DOHH2 (cell line): ENCODE measurements around the gene P2RX3.

Experiments used
- H3F3A ChIP-seq: fragments of 200-600 bp; sonication (generic), shearing (Covaris generic); 2 replicates; pipeline ENCODE4 v1.6.0; 2016; ENCODE audit warnings: antibody characterized with exemption, mild to moderate bottlenecking; ENCODE audit not compliant: control insufficient read depth, insufficient read depth
- H3K27ac ChIP-seq: fragments of 200-600 bp; sonication (generic); 2 replicates; pipeline ENCODE4 v1.5.1; 2014; ENCODE audit warnings: low read depth, mild to moderate bottlenecking, low read length, moderate library complexity
- H3K27me3 ChIP-seq: fragments of 200-600 bp; sonication (generic); 2 replicates; pipeline ENCODE4 v1.6.1; 2014; ENCODE audit warnings: mild to moderate bottlenecking, low read length, mixed read lengths; ENCODE audit not compliant: control insufficient read depth
- H3K36me3 ChIP-seq: fragments of 200-600 bp; sonication (generic); 2 replicates; pipeline ENCODE4 v1.6.1; 2014; ENCODE audit warnings: mild to moderate bottlenecking, low read length, moderate library complexity, mixed read lengths; ENCODE audit not compliant: control insufficient read depth
- H3K4me1 ChIP-seq: fragments of 200-600 bp; sonication (generic); 2 replicates; pipeline ENCODE4 v1.6.1; 2014; ENCODE audit warnings: mild to moderate bottlenecking, low read length, mixed read lengths; ENCODE audit not compliant: control insufficient read depth
- H3K4me2 ChIP-seq: fragments of 200-600 bp; sonication (generic); 2 replicates; pipeline ENCODE4 v1.6.0; 2014; ENCODE audit warnings: mild to moderate bottlenecking, low read length, moderate library complexity
- H3K4me3 ChIP-seq: fragments of 200-600 bp; sonication (generic); 2 replicates; pipeline ENCODE4 v1.5.1; 2014; ENCODE audit warnings: mild to moderate bottlenecking, low read length, mixed read lengths
- H3K79me2 ChIP-seq: fragments of 200-600 bp; sonication (generic); 2 replicates; pipeline ENCODE4 v1.6.1; 2014; ENCODE audit warnings: mild to moderate bottlenecking, low read length, mixed read lengths; ENCODE audit not compliant: control insufficient read depth
- H3K9me2 ChIP-seq: fragments of 200-600 bp; sonication (generic); replicated peaks from 2 replicates; pipeline ENCODE4 v1.6.1; 2014; ENCODE audit warnings: mild to moderate bottlenecking, low read length, mixed read lengths; ENCODE audit not compliant: control insufficient read depth
- H3K9me3 ChIP-seq: fragments of 200-600 bp; sonication (generic); 2 replicates; pipeline ENCODE4 v1.6.1; 2014; ENCODE audit warnings: antibody characterized with exemption, low read length, mixed read lengths; ENCODE audit not compliant: control insufficient read depth, insufficient read depth
- H4K20me1 ChIP-seq: fragments of 200-600 bp; sonication (generic); 2 replicates; pipeline ENCODE4 v1.6.0; 2014; ENCODE audit warnings: low read depth, mild to moderate bottlenecking, antibody characterized with exemption, low read length, moderate library complexity; ENCODE audit not compliant: control insufficient read depth, insufficient read depth
- CTCF ChIP-seq: fragments of 200-600 bp; sonication (generic); IDR thresholded peaks from one replicate; pipeline ENCODE4 v1.5.1; 2014; ENCODE audit warnings: antibody characterized with exemption, mild to moderate bottlenecking, low read depth, low read length; ENCODE audit not compliant: poor library complexity, severe bottlenecking
- EZH2phosphoT487 ChIP-seq: fragments of 200-600 bp; sonication (generic); IDR thresholded peaks from 2 replicates; pipeline ENCODE4 v1.6.1; 2017; ENCODE audit warnings: borderline replicate concordance, mild to moderate bottlenecking, antibody characterized with exemption, low read length, moderate library complexity, mixed read lengths

P2RX3 gene

GRCh38 chr11:57376095-57377090 is 38.2 kb downstream of the P2RX3 start:
- peaks cover 4% of the 10 kb centered on the region; the same call in 1 of the 2 replicates for H3K27me3 ChIP-seq
- H3K9me3 ChIP-seq: no peaks in the 10 kb centered on the region
- H3F3A ChIP-seq: no peaks in the 10 kb centered on the region
- H4K20me1 ChIP-seq: no peaks in the 10 kb centered on the region
- H3K79me2 ChIP-seq: no peaks in the 10 kb centered on the region
- no peak overlapping the region for H3K27ac ChIP-seq
- H3K4me2 ChIP-seq: no peak overlapping the region
- no peaks in the 10 kb centered on the region for H3K36me3 ChIP-seq
- H3K4me1 ChIP-seq: no peaks in the 10 kb centered on the region
- H3K9me2 ChIP-seq: no peaks in the 10 kb centered on the region
- TF ChIP-seq CTCF: no peak
- no peak for TF ChIP-seq EZH2phosphoT487
- no peak overlapping the region for H3K4me3 ChIP-seq

- TF ChIP-seq EZH2phosphoT487 (no peak), CTCF (no peak)
- H3K9me3 ChIP-seq: no peaks in the 10 kb centered on the region
- H3K9me2 ChIP-seq: no peaks in the 10 kb centered on the region
- H3K36me3 ChIP-seq: no peaks in the 10 kb centered on the region
- H3K4me3 ChIP-seq: no peak overlapping the region
- no peak overlapping the region for H3K27ac ChIP-seq
- no peaks in the 10 kb centered on the region for H3F3A ChIP-seq
- peaks cover 4% of the 10 kb centered on the region; the same call in 1 of the 2 replicates for H3K27me3 ChIP-seq
- H4K20me1 ChIP-seq: no peaks in the 10 kb centered on the region
- no peaks in the 10 kb centered on the region for H3K4me1 ChIP-seq
- H3K79me2 ChIP-seq: no peaks in the 10 kb centered on the region
- H3K4me2 ChIP-seq: no peak overlapping the region
These were observed 39.0 kb downstream of the P2RX3 start for GRCh38 chr11:57377107-57377506.

GRCh38 chr11:57378186-57378585 is 40.0 kb downstream of the P2RX3 start:
- H3K27ac ChIP-seq: no peak overlapping the region
- no peaks in the 10 kb centered on the region for H3K79me2 ChIP-seq
- no peaks in the 10 kb centered on the region for H3K9me3 ChIP-seq
- no peaks in the 10 kb centered on the region for H3F3A ChIP-seq
- peaks cover 4% of the 10 kb centered on the region; the same call in 1 of the 2 replicates for H3K27me3 ChIP-seq
- no peak overlapping the region for H3K4me3 ChIP-seq
- no peak overlapping the region for H3K4me2 ChIP-seq
- TF ChIP-seq EZH2phosphoT487: no peak
- no peak for TF ChIP-seq CTCF
- no peaks in the 10 kb centered on the region for H4K20me1 ChIP-seq
- no peaks in the 10 kb centered on the region for H3K4me1 ChIP-seq
- H3K36me3 ChIP-seq: no peaks in the 10 kb centered on the region
- no peaks in the 10 kb centered on the region for H3K9me2 ChIP-seq
